GM23248 (cell line): ENCODE results near the gene DLG2. TPM values are rescaled to one million over a fixed set of nuclear protein-coding genes. Genes with fewer than 3 reads are reported as not detected.

ENCODE experiments used
- DNase-seq: peaks from one replicate; pipeline ENCODE4 v3.0.0-alpha.2; 2015
- H2AFZ ChIP-seq: fragments of 200-600 bp; sonication (generic); 2 replicates; pipeline ENCODE4 v1.6.1; 2016; ENCODE audit warnings: antibody characterized with exemption
- H3F3A ChIP-seq: fragments of 200-600 bp; sonication (generic); 2 replicates; pipeline ENCODE4 v1.6.1; 2016; ENCODE audit warnings: mild to moderate bottlenecking, antibody characterized with exemption, mixed run types; ENCODE audit not compliant: insufficient read depth
- H3K27ac ChIP-seq: fragments of 200-600 bp; sonication (generic); 2 replicates; pipeline ENCODE4 v1.5.1; 2016; ENCODE audit warnings: mild to moderate bottlenecking
- H3K27me3 ChIP-seq: fragments of 200-600 bp; sonication (generic); replicated peaks from 2 replicates; pipeline ENCODE4 v1.6.1; 2016; ENCODE audit warnings: mild to moderate bottlenecking; ENCODE audit not compliant: insufficient read depth
- H3K36me3 ChIP-seq: fragments of 200-600 bp; sonication (generic); 2 replicates; pipeline ENCODE4 v1.6.1; 2016; ENCODE audit warnings: low read depth, mild to moderate bottlenecking
- H3K4me1 ChIP-seq: fragments of 200-600 bp; sonication (generic); 2 replicates; pipeline ENCODE4 v1.6.1; 2016; ENCODE audit warnings: mild to moderate bottlenecking; ENCODE audit not compliant: insufficient read depth
- H3K4me2 ChIP-seq: fragments of 200-600 bp; sonication (generic); one replicate; pipeline ENCODE4 v1.6.1; 2016; ENCODE audit warnings: mild to moderate bottlenecking; ENCODE audit not compliant: unreplicated experiment
- H3K4me3 ChIP-seq: fragments of 200-600 bp; sonication (generic); 2 replicates; pipeline ENCODE4 v1.5.1; 2016; ENCODE audit warnings: mild to moderate bottlenecking
- H3K79me2 ChIP-seq: fragments of 200-600 bp; sonication (generic); 2 replicates; pipeline ENCODE4 v1.6.1; 2016; ENCODE audit warnings: mild to moderate bottlenecking; ENCODE audit not compliant: insufficient read depth
- H3K9ac ChIP-seq: fragments of 200-600 bp; sonication (generic); 2 replicates; pipeline ENCODE4 v1.6.1; 2016; ENCODE audit warnings: mild to moderate bottlenecking
- H3K9me2 ChIP-seq: fragments of 200-600 bp; sonication (generic); 2 replicates; pipeline ENCODE4 v1.6.1; 2016; ENCODE audit warnings: mixed run types, mild to moderate bottlenecking, moderate library complexity; ENCODE audit not compliant: insufficient read depth
- H3K9me3 ChIP-seq: fragments of 200-600 bp; sonication (generic); one replicate; pipeline ENCODE4 v1.6.1; 2017; ENCODE audit warnings: low read depth
- H4K20me1 ChIP-seq: fragments of 200-600 bp; sonication (generic); 2 replicates; pipeline ENCODE4 v1.6.0; 2016; ENCODE audit not compliant: insufficient read depth
- EZH2 ChIP-seq: fragments of 200-600 bp; sonication (generic); IDR thresholded peaks from 2 replicates; pipeline ENCODE4 v1.6.1; 2018; ENCODE audit warnings: antibody characterized with exemption, mild to moderate bottlenecking; ENCODE audit not compliant: insufficient read depth, poor library complexity, severe bottlenecking
- EZH2phosphoT487 ChIP-seq: fragments of 200-600 bp; sonication (generic); IDR thresholded peaks from 2 replicates; pipeline ENCODE4 v1.6.1; 2018; ENCODE audit warnings: antibody characterized with exemption, moderate library complexity, mild to moderate bottlenecking, low read depth; ENCODE audit not compliant: insufficient read depth
- WGBS, 2 experiments: methylation state at CpG; one replicate each; pipeline ENCODE4 v1.1.6; 2015 to 2017; ENCODE audit warnings: low lambda C conversion rate in 2 of 2, low coverage in 1 of 2; ENCODE audit errors: missing lambda C conversion rate in 2 of 2; 5-methylcytosine and 5-hydroxymethylcytosine counted together
- in situ Hi-C: fragments of 300-500 bp; cut with MboI; formaldehyde crosslinking; loops from 2 replicates; pipeline ENCODE4 v1.15.0; 2020
- polyA plus RNA-seq: library from polyadenylated mRNA; unstranded; fragments of >200 nt; fragmentation: Nextera tagmentation; extraction: Ambion mirVana; gene quantifications from 2 replicates; pipeline ENCODE4 v1.2.1, GENCODE V29; 2016
- total RNA-seq: library from RNA; depleted of rRNA; stranded (reverse); fragments of >200 nt; shearing (Covaris generic); gene quantifications from 2 replicates; pipeline ENCODE4 v1.2.3, GENCODE V29; 2014

Gene DLG2
- total and polyA plus RNA-seq, 2 experiments from 2014 or later: 1.1 to 1.7 TPM

DNA sequence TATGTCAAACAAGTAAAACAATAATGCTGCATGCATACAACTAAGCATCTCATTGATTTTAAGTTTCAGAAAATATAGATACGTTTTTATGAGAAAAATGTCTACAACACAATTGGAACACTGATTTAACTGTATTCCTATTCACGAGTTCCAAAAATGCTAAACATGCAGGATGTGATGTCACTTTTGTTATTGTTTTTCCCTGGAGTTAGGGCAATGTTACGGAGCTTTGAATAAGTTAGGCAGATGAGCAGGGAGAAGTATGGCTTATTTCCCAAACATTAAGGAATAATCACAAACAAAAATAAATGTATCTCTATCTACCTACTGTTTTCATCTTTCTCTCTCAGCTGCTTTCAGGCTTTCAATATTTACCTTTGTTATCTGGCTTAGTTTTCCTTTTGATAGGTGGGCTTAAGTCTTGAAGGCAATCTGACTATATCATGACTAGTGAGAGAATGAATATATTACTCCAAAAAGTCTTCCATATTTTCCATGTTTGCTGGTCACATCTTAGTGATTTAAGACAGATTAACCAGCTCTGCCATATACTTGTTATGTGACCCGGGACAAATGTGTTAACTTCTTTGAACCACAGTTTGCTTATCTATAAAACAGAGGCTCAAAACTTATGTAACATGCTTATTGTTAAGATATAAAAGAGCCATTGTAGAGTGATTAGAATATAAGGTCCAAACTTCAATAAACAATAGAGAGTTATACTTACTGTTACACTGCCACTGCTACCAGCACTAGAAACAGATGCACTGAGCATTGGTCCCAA is 1486.6 kb downstream of the DLG2 start:
- Histone ChIP-seq H3K4me2 (no peak overlapping the region), H3K36me3 (no peaks in the 10 kb centered on the region), H3K79me2 (no peaks in the 10 kb centered on the region), H3K9ac (no peak overlapping the region), H2AFZ (no peak overlapping the region), H3K9me3 (no peaks in the 10 kb centered on the region), H3K4me1 (no peaks in the 10 kb centered on the region), H3K27ac (no peak overlapping the region), H3K27me3 (no peaks in the 10 kb centered on the region), H4K20me1 (no peaks in the 10 kb centered on the region), H3K9me2 (no peaks in the 10 kb centered on the region), H3F3A (no peaks in the 10 kb centered on the region), H3K4me3 (no peak overlapping the region)
- DNase-seq: no peak
- 27 to 28% methylated on average over 4 of the region's 4 CpGs for WGBS, 2 experiments
- TF ChIP-seq EZH2: no peak
- TF ChIP-seq EZH2phosphoT487: no peak
- in situ Hi-C loops: no loop called here

DNA sequence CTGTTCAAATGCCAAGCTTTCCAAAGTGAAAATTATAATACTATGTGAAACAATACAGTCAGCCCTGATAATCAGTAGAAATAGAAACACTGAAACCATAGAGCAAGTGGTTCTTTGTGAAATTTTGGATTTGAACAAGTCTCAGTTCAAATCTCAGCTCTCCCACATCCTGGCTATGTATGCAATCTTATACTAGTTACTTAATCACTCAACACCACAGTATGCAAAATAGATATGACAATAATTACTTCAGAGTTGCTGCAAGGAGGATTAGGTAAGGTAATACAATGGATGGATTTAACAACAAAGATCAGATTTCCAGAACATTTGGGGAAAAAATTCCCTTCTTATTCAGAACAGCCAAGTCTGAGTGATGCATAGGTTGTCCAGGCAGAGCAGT is 1489.2 kb downstream of the DLG2 start:
- TF ChIP-seq EZH2phosphoT487 (no peak), EZH2 (no peak)
- Histone ChIP-seq H3K27ac (no peak overlapping the region), H4K20me1 (no peaks in the 10 kb centered on the region), H3K9me3 (no peaks in the 10 kb centered on the region), H3F3A (no peaks in the 10 kb centered on the region), H3K4me2 (no peak overlapping the region), H2AFZ (no peak overlapping the region), H3K4me3 (no peak overlapping the region), H3K27me3 (no peaks in the 10 kb centered on the region), H3K9me2 (no peaks in the 10 kb centered on the region), H3K36me3 (no peaks in the 10 kb centered on the region), H3K9ac (no peak overlapping the region), H3K79me2 (no peaks in the 10 kb centered on the region), H3K4me1 (no peaks in the 10 kb centered on the region)
- in situ Hi-C loops: no loop called here
- no peak for DNase-seq

DNA sequence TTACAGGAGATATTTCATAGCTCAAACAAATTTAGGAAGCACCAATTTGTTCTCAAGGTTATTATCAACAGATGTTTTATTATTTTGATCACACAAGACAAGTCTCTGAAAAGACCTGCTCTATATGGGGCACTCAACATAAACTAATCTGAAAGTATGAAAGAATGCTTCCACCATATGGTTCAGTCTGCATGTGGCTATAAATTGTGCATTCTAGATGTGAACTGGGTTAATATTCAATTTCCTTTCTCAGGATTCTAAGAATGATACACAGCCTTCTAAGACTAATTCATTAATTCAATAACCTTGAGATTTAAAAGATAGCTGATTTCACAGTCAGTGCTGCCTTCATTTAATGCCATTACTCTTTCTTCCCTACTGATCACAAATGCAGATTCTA is 1489.6 kb downstream of the DLG2 start:
- Histone ChIP-seq H4K20me1 (no peaks in the 10 kb centered on the region), H3K4me3 (no peak overlapping the region), H3K36me3 (no peaks in the 10 kb centered on the region), H3K27ac (no peak overlapping the region), H3F3A (no peaks in the 10 kb centered on the region), H2AFZ (no peak overlapping the region), H3K9me2 (no peaks in the 10 kb centered on the region), H3K79me2 (no peaks in the 10 kb centered on the region), H3K4me1 (no peaks in the 10 kb centered on the region), H3K9ac (no peak overlapping the region), H3K27me3 (no peaks in the 10 kb centered on the region), H3K9me3 (no peaks in the 10 kb centered on the region), H3K4me2 (no peak overlapping the region)
- in situ Hi-C loops: no loop called here
- DNase-seq: no peak
- no peak for TF ChIP-seq EZH2phosphoT487
- TF ChIP-seq EZH2: no peak

DNA sequence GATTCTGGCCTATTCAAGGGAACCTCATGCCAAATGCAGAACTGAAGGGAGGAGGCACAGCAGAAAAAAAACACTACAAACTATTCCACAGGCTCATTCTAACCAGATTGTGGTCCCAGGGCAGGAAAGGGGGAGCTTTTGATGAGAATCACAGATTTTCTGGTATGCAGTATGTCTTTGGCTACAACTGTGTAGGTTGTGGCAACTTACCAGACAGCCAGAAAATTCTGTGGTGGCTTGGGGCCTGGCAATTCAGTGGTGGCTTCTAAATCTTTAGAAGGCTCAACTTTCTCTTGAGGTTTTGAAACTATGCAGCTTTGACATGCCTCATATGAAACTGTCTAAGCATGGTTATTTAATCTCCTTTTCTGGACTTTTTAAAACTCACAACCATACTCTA is 1490.2 kb downstream of the DLG2 start:
- Histone ChIP-seq H3K4me3 (no peak overlapping the region), H3K36me3 (no peaks in the 10 kb centered on the region), H3K4me2 (no peak overlapping the region), H2AFZ (no peak overlapping the region), H3K9me2 (no peaks in the 10 kb centered on the region), H3K4me1 (no peaks in the 10 kb centered on the region), H3K79me2 (no peaks in the 10 kb centered on the region), H3K27me3 (no peaks in the 10 kb centered on the region), H3K9me3 (no peaks in the 10 kb centered on the region), H3F3A (no peaks in the 10 kb centered on the region), H4K20me1 (no peaks in the 10 kb centered on the region), H3K9ac (no peak overlapping the region), H3K27ac (no peak overlapping the region)
- DNase-seq: no peak
- in situ Hi-C loops: no loop called here
- no peak for TF ChIP-seq EZH2phosphoT487
- no peak for TF ChIP-seq EZH2

DNA sequence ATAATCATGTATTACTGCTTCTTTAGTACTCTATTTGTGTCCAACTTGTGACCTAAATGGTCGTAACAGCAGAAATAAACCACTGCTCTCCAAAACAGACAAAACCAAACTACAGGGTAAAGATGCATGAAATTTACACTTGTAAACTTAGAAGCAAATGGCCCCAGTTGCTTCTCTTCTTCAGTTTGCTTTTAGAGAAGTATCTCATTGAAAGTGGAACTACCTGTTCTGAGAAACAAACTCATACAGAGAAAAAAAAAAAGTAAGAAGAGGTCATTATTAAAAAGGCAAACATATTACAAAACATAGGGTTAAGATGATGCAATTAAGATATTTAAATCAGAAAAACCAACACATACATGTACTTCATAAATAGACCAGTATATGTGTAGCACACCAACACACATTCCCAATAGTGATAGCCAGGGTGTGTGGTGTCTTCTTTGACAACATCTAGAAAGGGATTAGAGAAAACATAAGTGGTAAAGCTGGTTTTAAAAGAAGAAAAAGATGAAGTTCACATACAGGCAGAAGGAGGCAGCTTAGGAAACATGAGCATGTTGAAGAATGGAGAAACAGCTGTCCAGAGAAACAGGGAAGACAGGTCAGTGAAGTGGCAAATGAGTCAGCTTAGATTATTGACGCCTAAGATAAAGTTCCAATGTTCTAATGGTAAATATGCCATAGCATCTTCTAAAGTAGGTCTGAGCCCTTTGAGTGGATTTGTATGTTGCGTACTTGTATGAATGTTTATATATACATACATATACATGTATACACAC is 1496.3 kb downstream of the DLG2 start:
- TF ChIP-seq EZH2: no peak
- TF ChIP-seq EZH2phosphoT487: no peak

More for the DNA sequence above, 1496.3 kb downstream of the DLG2 start:
- Histone ChIP-seq H4K20me1 (no peaks in the 10 kb centered on the region), H3K36me3 (no peaks in the 10 kb centered on the region), H3K9me3 (no peaks in the 10 kb centered on the region), H3F3A (no peaks in the 10 kb centered on the region), H3K4me2 (no peak overlapping the region), H3K9me2 (no peaks in the 10 kb centered on the region), H3K9ac (no peak overlapping the region), H3K27ac (no peak overlapping the region), H3K79me2 (no peaks in the 10 kb centered on the region), H3K4me1 (no peaks in the 10 kb centered on the region), H3K4me3 (no peak overlapping the region), H2AFZ (no peak overlapping the region), H3K27me3 (no peaks in the 10 kb centered on the region)
- in situ Hi-C loops: no loop called here
- no peak for DNase-seq
- WGBS, 2 experiments: 55 to 58% methylated on average over 3 of the region's 3 CpGs
